Activated CD4-positive, CD25-positive, alpha-beta regulatory T cell treated with anti-CD3 and anti-CD28 coated beads, Interleukin-2, amount 50 U/mL, for 16 hours (primary cell): Measurements from ENCODE around the gene ELP5.
A peak's percentile ranks its signal among the peaks of the same experiment; 100 is the strongest.
"Not testable (repeated sequence)": the region's sequence is repeated elsewhere in the genome, so short reads cannot be mapped to it uniquely, and the experiment has no call there.

Experiments used
- DNase-seq: peaks from one replicate; pipeline ENCODE4 v3.0.0-alpha.2; 2020; ENCODE audit warnings: low read depth, low spot score

ELP5 gene

DNA sequence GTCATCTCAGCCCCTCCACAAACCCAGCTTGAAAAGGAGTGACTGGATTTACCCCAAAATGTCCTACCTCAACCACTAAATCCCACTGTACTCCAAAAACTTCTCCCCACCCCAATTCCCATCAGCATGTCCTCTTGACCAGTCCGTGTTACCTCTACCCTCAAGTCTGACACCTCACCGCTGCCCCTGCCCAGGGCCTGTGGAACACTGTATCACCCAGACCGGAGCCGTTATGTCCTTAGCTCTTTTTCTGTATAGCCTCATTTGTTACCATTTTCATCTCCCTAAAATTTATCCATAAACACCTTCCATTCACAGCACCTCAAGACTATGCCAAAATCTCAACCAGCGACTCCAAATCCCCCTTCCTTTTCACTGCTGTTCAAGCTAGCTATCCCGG, 15.2 kb upstream of the ELP5 start:
- no peak for DNase-seq

DNA sequence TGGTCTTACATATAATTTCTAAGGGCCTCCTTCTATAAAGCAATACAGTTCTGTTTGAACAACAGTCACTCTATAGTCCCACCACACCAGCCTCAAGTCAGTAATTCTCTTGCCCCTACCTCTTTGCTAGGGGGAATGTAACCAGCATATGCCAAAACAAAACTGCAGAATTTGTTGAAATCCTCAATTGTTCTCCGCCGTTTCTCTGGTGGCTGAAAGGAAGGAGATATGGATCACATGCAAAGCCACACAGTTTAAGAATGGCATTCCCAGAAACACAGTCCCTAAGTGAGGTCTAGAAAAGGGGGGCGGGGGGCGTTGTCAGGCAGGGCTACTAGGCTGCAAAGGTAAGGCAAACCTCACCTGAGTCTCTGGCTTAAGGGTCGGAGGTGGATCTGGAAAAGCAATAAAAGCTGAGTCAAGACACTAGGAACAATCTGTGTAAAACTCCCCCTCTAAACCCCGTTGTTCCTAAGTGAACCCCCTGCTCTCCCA, 14.7 kb upstream of the ELP5 start:
- no peak for DNase-seq

DNA sequence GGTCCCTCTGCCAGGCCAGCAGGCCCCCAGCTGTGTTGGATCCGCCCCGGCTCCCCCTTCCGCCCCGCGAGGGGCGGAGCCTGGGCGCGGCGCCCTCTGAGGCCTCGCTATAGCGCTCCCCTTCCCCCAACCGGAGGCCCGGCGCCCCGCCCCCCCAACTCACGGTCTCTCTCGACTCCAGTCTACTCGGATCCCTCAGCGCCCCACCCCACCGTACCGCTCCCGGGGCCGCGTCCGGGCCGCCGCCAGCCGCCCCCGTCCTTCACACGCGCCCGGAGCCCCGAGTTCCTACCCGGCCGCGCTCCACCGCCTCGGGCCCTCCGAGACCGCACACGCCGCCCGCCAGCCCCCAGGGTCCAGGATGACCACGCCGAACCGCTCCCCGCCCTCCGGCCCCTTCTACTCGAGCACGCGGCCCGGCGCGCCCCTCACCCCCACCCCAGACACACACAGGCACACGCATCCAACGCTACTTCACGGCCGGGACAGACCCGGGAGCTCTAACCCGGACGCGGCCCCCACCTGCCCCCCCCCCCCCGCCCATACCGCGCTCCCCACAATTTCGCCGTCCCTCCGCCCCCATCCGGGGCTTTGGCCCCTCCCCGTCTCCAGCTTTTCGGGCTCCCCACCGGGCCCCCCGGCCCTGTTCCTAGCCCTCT, 14.1 kb upstream of the ELP5 start:
- peak; percentile 72 for DNase-seq

DNA sequence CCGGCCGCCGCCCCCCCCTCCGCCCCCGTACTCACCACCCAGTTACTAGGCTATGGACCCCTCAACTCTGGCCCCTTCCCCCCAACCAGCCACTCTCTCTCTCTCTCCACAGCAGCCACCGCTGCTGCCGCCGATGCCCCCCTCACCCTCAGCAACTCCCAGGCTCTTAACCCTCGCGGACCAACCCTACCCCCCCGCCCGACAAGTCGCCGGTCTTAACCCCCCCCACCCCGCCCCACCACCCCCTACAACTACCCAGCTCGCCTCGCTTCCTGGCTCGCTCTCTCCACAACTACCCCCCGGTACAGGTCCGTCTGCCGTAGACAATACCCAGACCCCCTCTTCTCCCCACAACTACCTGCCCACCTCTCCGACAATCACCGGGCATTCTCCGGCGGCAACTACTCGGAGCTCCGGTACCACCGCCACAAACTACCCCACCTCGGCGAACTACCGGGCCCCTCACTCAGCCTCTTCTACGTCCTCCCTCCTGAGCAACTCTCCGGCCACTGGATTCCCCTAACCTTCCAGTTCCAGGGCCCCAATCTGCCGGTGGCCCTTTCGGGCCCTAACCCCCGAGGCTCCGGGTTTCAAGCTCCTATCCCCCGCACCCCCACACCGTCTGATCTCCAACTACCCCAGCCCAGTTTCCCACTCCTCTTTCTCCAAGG, 13.5 kb upstream of the ELP5 start:
- no peak for DNase-seq

DNA sequence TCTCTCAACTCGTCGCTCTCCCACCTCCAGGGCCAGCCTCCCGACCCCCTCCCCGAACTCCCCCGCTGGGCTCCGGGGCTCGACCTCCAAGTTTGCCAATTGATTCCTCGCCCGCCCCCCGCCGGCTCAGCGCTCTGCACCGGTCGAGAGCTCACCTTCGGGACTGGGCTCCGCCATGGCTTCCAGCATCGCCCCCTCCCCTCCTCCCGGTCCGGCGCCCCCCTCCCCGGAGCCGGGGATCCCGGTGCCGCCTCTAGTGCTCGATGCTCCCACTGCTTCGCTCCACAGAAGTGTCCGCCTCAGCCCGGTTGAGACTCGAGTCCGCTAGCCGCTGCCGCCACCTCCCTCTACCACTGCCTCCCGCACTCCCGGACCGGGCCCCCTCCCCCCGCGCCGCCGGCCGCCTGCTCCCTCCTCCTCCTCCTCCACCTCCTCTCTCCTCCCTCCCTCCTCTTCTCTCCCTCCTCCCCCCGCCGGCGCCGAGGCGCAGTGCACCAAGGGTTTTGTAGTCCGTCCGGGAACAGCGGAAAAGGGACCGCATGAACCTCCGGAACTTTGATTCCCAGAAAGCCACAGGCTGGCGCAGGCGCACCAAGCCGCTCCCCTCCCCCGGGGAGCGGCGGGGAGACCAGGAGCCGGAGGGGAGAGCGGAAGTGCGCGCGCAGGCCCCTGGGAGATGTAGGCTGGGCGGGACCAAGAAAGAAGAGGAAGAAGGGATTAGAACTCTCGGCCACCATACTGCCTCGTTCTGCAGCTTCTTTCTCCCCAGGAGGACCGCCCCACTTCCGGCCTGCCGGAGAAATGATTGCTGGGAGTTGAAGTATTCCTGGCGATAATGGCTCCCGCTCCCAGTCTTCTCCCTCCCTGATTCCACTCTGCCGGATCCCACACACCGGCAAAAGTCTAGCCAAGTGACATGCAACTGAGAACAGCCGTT, 12.7 kb upstream of the ELP5 start, which contains the start of gene PHF23:
TSS of gene PHF23 (minus strand) at position 367 of the 937 bp plus-strand sequence. CDS start at position 189, 178 bp downstream.
- DNase-seq, result peak; percentile 94

DNA sequence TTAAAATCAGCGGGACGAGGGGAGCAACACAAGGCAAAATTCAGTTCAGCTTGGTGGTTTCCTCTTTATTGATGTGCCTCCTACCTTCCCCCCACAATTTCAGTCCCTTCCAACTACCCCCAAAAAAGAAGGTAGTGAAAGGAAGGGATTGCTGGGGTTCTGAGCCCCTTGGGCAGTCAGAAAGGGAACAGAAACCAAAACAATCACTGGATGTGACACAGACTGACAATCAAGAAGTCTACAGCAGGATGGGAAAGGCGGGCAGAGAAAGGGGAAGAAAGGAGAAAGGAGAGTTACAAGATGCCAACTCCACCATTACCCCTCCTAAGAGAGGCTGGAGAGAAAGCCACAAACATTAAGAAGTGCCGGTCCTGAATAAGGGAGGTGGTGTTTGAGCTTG, 11.6 kb upstream of the ELP5 start:
- DNase-seq, result no peak

DNA sequence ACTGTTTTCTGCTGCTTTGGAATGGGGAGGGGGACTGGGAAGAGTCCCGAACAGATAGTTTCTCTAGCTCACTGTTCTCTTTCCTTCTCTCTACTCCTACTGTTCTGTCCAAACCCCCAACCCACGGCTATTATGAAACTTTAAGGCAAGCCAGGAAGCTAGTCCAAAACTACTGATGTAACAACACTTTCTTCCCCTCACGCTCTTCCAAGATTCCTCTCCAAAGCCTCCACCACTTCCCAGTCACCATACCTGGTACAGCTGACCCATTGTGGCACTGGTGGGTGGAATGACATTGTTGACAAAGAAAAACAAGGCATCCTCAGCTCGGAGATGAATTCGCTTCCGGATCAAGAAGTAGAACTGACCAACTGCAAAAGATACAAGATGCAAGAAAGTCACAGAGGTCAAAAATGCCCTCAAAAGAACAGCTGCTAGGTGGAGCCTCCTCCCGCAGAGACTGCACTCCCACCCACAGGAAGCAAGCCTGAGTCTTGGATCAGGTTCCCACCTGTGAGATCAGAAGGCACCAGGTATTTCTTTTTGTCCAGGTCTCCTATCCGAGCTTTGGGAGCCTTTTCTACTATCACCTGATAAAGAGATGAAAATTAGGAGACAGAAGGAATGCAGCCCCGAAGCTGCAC, 10.8 kb upstream of the ELP5 start:
- DNase-seq, result no peak

DNA sequence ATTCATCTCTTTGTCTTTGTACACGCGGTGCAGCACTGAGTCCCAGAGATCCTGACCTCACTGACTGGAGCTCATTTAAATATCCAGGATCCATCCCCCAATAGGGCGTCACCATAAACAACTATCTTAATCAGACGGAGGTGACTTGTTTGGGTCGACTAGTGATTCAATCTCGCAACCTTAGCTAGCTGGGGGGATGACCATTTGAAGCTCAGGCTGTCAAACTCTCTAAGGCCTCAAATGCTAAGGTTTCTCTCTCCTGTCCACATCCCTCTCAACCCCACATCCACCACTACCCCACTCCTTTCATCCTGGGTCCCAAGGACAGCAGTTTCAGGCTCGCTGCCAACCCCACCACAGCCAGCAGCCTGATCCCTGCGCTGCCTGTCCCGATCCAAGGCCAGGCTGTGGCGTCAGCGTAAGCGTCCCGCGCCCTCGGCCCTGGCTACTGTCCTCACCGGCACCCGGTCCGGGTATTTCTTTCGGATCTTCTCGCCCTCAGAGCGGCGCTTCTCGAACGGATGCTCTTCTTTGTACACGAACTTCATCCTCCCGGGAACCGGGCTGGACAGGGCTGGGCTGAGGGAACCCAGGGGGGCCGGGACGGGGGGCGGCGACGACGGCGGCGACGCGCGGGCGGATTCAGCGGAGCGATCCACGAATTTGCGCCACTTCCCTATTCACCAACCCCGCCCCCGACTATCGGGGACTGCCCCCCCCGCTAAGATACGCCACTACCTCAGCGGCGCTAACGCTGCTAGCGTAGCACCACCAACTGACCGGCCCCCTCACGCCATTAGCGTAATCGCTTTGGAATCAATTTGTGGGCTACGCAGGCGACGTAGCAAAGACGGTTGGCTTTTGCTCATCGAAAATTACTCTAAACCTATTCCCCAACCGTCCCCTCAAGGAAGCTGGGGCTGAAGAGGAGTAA, 10.0 kb upstream of the ELP5 start, which contains the start of gene GABARAP:
TSS of gene GABARAP (minus strand) at position 667 of the 934 bp plus-strand sequence. CDS start at position 548, 119 bp downstream.
- peak; percentile 89 for DNase-seq

DNA sequence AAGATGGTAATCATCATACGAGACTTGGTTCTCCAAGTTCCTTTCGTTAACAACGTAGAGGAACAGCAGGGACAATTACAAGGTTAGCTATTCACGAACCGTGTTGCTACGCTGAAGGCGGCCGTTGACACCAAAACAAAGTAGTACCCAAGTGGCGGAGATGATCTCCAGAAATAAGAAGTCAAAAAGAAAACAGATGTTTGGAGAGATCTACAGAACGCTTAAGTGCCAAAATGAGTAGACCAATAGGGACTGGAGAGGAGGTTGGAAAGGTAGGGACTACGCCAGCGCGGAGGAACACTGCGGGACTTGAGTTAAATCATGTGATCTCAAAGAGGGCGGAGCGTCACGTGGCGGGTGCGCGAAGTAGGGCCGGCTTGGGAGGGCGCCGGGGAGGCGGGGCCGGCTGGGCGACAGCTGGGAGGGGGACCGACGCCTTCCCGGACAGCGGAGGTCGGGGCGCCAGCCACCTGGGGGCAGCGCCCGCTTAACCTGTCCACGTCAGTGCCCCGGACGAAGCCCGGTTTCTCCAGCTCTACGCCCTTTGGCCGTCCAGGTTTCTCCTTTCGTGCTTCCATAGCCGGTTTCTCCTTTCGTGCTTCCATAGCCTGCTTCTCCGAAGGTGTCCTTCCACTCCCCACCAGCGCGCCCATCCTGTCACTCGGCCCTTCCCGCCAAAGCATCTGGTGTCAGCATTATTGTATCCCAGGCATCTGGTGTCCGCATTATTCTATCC, 9.1 kb upstream of the ELP5 start:
- peak; percentile 89 for DNase-seq

DNA sequence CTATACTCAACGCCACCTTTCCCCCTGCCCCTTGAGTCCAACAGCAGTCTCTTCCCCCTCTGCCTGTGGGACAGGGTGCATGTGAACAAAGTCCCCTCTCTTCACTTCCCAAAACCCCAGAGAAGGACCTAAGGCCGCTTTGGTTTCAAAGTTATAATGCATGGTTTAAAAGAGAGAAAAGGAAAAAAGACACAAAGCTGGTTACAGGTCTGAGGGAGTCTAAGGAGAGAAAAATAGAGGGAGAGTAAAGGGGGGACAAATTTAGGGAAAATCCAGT, 8.6 kb upstream of the ELP5 start:
- DNase-seq, result no peak

DNA sequence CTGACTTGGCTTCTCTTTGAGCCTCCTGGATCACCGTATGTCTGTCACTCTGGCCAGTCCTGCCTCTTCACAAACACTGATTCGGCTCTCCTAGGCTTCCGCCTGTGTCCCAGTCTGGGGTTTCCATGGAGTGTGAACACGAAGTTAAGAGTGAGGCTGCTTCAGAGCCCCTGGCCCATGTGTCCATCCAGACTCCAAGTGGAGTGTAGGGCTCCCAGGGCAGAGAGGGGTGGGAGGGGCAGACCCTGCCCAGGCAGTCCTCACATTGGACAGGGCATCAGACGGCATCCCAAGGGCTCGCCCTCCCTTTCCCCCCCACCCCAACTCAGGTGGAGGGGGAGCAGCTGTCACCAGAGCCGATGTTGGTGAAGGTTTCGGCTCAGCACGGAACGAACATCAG, 8.2 kb upstream of the ELP5 start:
- DNase-seq, result not testable (repeated sequence)

DNA sequence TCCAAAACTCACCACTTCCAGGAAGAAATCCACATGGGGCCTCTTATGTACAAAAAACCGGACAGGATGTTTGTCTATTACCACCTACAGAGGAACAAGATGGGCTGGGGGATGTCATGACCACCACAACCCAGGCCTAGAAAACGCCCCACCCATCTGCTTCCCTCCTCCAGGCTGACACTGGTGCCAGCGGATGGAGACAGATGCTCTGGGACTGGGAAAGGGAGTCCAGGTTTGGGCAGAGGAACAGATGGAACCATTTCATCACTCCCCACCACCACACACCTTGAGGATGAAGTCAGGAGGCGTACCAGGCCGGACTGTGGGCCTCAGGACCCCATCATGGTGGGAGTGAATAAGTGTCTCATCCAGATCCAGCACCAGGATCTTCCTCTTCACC, 5.2 kb upstream of the ELP5 start:
- DNase-seq, result no peak

DNA sequence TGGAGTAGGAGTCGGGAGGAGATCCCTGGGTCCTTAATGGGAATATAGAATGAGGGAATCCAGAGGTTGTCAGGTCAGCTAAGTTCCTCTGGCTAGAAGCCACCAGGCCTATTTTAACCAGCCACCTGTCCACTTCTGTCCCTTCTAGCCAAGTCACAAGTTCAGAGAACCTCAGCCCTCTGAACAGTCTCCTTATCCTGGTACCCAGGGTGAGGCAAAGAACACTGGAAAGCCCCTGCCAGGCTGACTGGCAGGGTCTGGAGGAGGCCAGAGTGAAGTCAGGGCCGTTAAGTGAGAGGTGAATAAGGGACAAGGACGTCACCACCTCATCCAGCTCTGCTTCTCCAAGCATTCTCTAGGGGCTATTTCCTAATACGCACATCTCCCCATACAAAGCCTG, 3.2 kb upstream of the ELP5 start:
- DNase-seq, result no peak

DNA sequence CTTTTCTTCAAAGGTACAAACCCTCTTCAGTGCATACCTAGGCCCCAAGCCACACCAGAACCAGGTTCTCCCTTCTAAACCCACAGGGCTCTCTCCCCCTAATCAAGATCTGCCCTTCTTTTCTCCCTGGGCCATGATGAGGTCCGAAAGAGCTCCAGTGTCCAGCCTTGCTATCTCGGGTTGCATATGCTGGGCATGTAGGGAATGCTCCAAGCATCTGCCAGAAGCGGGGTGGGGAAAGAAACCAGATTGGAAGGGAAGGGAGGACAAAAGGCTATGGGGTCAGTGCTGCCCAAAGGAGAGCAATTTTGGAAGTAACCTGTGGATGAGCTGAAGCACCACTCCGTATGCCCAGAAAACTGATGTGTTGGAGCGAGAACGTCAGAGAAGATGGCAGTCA, 2.8 kb upstream of the ELP5 start:
- DNase-seq, result no peak

DNA sequence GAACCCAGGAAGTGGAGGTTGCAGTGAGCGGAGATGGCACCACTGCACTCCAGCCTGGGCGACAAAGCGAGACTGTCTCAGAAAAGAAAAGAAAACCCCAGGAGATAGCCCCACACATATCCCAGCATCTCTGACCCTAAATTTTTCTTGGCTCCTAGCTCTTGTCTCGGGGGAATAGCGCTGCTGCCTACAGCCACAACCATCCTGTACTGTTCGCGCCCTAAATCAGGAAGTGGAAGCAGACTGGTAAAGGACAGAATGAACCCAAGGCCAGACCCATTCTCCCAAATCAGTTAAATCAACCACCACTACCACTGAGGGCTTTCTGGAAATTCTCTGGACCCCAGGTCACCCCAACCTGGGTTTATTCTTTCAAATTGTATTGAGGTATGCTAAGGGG, 2.2 kb upstream of the ELP5 start:
- DNase-seq, result no peak

DNA sequence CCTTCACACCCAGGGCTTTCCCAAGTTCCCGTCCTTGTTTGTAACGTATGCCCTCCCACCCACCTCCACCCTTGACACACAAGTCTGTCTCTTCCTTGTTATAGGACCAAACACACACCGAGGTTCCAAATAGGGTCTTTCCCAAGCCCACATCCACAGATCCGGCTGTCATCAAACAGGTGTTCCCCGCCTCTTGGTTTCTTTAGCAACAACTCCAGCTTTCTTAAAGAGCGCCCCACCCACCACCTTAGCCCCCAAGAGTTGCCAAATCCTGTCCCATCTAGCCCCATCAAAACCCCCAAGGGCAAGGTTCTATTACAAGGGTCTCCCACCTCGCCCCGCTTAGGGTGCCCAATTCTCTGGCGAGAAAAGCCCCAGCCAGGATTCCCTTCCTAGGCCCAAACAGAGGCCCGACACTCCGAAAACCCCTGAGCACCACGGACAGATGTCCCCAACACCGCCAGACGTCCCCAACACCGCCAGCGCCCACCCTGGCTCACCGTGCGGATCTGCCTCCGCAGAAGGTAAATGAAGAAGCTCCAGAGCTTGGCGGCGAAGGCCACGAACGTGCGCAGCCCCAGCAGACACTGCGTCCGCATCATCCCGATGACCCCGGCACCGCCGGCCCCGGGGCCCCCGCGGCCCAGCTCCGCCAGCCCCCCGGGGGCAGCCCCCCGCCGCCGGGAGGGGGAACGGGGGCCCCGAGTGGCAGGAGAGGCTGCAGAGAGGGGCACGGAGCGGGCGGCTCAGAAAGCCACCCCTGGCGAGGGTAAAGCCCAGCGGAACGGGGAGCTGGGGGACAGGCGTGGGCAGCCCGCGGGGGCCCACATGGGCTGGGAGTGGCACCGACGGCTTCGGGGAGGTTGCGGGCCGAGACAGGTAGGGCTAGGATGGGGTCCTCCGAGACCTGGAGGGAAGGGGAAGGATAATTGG, 1.1 kb upstream of the ELP5 start:
- DNase-seq, result no peak

DNA sequence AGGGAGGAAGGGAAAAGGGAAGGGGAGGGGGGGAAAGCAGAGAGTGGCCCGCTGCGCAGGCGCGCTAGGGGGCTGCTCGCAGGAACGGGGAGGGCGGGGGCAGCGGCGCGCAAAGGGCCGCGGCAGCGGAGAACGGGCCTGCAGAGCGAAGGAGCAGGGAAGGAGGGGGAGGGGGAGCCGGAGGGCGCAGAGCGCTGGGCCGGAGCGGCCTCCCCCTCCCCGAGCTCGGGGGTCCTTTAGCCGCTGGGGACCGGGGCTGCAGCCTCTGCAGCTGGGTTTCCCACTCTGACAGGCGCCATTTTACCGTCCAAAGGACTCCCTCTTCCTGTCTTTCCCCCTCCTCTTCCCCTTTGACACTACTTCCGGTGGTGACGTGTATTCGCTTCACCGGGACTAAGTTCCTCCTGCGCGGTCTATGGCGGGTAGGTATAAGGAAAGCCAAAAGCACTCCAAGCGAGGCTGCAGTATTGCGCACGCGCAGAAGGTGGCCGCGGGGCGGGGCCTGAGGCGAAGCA, 297 bp upstream of the ELP5 start, which contains the start of gene CTDNEP1:
TSS of gene CTDNEP1 (minus strand) at position 74 of the 515 bp plus-strand sequence. CDS start 438 bp downstream, outside the sequence.
- DNase-seq, result peak; percentile 100

DNA sequence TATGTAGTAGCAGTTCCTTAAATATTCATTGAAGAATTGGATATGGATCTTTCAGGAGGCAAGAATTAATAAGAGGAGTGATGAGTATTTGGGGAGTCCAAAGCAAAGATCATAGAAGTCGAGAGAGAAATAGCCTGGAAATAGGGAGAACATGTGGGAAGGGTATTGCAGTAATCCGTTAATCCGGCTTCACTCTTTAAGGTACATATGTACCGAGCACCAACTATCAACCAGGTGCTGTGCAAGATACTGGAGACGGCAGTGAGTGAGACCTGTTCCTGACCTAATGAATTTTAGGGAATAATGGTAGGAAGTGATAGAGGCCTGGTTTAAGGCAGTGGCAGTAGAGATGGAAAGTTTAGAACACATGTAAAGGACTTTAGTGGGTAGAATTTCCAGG, 1.1 kb downstream of the ELP5 start:
- no peak for DNase-seq
